ENCODE measurements around the gene SNF8. TPM values are rescaled to one million over a fixed set of nuclear protein-coding genes. Genes with fewer than 3 reads are reported as not detected.

SNF8 gene
- total and polyA plus RNA-seq, 9 of the 15 experiments (the other 6 are each of a cell fraction or from before 2014, with no cell fraction given): 6.9 to 149 (median 117) TPM

DNA sequence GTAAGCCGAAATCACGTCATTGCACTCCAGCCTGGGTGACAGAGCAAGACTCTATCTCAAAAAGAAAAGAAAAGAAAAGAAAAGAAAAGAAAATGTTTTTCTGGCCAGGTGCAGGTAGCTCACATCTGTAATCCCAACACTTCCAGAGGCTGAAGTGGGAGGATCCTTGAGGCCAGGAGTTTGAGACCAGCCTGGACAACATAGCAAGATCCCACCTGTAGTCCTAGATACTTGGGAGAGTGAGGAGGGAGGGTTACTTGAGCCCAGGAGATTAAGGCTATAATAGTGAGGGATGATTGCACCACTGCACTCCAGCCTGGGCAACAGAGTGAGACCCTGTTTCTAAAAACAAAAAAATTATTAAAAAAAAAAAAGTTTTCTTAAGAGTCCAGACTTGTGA, 54.6 kb downstream of the SNF8 start:
- no peak for ATAC-seq
- no TSS peak for BruUV-seq (replicated peaks)
- peaks cover 4 to 8% of the 10 kb centered on the region in 2 experiments; a peak in 3 of 5 replicates for H3K4me1 ChIP-seq (replicated peaks in 1 of 2; ENCODE audit: control insufficient read depth in 2 of 2, insufficient read depth in 2 of 2, low read length in 2 of 2)
- WGBS (ENCODE audit: insufficient coverage, low coverage, missing lambda C conversion rate): 90% methylated on average over 2 of the region's 2 CpGs
- in situ Hi-C loops (cut with MboI): no loop called here
- DNase-seq (ENCODE audit: extremely low read depth in 1 of 4, low spot score in 3 of 4): no peak
- H3K9me3 ChIP-seq (replicated peaks; ENCODE audit: control insufficient read depth, insufficient read depth, low read depth, low read length): no peaks in the 10 kb centered on the region; the same call in 1 of the 2 replicates
- no peaks in the 10 kb centered on the region for H3K27me3 ChIP-seq (ENCODE audit: control insufficient read depth in 2 of 2, insufficient read depth in 2 of 2, low read length in 2 of 2)
- no peak overlapping the region for H3K4me3 ChIP-seq
- H3K4me2 ChIP-seq (ENCODE audit: insufficient read depth, low read length): no peak overlapping the region
- no peak overlapping the region for H3K27ac ChIP-seq (ENCODE audit: extremely low read depth, low read depth, low read length)
- H2AFZ ChIP-seq (ENCODE audit: low read depth, low read length): no peak overlapping the region
- H3K79me2 ChIP-seq (ENCODE audit: control insufficient read depth, insufficient read depth, low read length): peaks cover 27% of the 10 kb centered on the region
- no peak overlapping the region for H3K9ac ChIP-seq (ENCODE audit: insufficient read depth in 1 of 2, low read depth in 2 of 2, low read length in 2 of 2)
- CTCF ChIA-PET (ENCODE audit: low intra/inter-chr PET ratio): no interaction called here
- FAIRE-seq: no peak
- TF ChIP-seq RBM25 (IDR thresholded peaks at IDR 0.05; ENCODE audit: low read depth, low read length, severe bottlenecking) (peak; percentile 61), BCOR (IDR thresholded peaks at IDR 0.05) (0 out of 2 replicates have a peak, but pooled peaks have one; percentile 53), KDM1A (IDR thresholded peaks at IDR 0.05) (0 out of 4 replicates have a peak, but pooled peaks of 1 of the 2 experiments have one; percentile 34), ZNF121 (CRISPR knock-in tag; conservative IDR thresholded peaks at IDR 0.05) (peak; percentile 99), ZNF75A (CRISPR knock-in tag; IDR thresholded peaks at IDR 0.05) (no peak)
- TF ChIP-seq, protein P1, sequence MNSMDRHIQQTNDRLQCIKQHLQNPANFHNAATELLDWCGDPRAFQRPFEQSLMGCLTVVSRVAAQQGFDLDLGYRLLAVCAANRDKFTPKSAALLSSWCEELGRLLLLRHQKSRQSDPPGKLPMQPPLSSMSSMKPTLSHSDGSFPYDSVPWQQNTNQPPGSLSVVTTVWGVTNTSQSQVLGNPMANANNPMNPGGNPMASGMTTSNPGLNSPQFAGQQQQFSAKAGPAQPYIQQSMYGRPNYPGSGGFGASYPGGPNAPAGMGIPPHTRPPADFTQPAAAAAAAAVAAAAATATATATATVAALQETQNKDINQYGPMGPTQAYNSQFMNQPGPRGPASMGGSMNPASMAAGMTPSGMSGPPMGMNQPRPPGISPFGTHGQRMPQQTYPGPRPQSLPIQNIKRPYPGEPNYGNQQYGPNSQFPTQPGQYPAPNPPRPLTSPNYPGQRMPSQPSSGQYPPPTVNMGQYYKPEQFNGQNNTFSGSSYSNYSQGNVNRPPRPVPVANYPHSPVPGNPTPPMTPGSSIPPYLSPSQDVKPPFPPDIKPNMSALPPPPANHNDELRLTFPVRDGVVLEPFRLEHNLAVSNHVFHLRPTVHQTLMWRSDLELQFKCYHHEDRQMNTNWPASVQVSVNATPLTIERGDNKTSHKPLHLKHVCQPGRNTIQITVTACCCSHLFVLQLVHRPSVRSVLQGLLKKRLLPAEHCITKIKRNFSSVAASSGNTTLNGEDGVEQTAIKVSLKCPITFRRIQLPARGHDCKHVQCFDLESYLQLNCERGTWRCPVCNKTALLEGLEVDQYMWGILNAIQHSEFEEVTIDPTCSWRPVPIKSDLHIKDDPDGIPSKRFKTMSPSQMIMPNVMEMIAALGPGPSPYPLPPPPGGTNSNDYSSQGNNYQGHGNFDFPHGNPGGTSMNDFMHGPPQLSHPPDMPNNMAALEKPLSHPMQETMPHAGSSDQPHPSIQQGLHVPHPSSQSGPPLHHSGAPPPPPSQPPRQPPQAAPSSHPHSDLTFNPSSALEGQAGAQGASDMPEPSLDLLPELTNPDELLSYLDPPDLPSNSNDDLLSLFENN (IDR thresholded peaks at IDR 0.05; ENCODE audit: low read depth in 2 of 2, low read length in 2 of 2): no peak
- H3K36me3 ChIP-seq (ENCODE audit: control insufficient read depth, insufficient read depth, low read length): peaks cover 17% of the 10 kb centered on the region; the same call in 2 of the 3 replicates
- intact Hi-C loops (cut with micrococcal nuclease): loop anchor here (5.0 to 10.0 kb wide), 2 partner anchors 135 to 302 kb away; no protein-coding TSS in a partner anchor
- POLR2A ChIA-PET: interaction anchor here (0.6 kb wide), 1 partner anchor 12 kb away, joined by 3 read pairs; no protein-coding TSS in a partner anchor
- H3K9me1 ChIP-seq (ENCODE audit: control insufficient read depth, insufficient read depth, low read length): no peaks in the 10 kb centered on the region
- H4K20me1 ChIP-seq (replicated peaks; ENCODE audit: control insufficient read depth, insufficient read depth, low read length): no peaks in the 10 kb centered on the region
